ENCODE data around the gene KCNS1. TPM values are rescaled to one million over a fixed set of nuclear protein-coding genes. Genes with fewer than 3 reads are reported as not detected.

Gene KCNS1
- total and polyA plus RNA-seq, 2 of the 8 experiments (the other 6 are each of a cell fraction or from before 2014, with no cell fraction given): 1.4 to 1.8 TPM

- Histone ChIP-seq H3K4me2 (ENCODE audit: insufficient read depth in 1 of 2, low read depth in 2 of 2, low read length in 2 of 2) (no peak overlapping the region), H3K4me1 (replicated peaks in 1 of 4; ENCODE audit: control insufficient read depth in 3 of 4, insufficient read depth in 4 of 4, low read length in 3 of 4) (no peaks in the 10 kb centered on the region; a peak in 1 of 7 replicates), H3K9me3 (ENCODE audit: insufficient read depth in 2 of 2, low read depth in 1 of 2, low read length in 1 of 2) (no peaks in the 10 kb centered on the region), H3K14ac (ENCODE audit: insufficient read length) (no peak overlapping the region), H2AFZ (ENCODE audit: low read length) (no peak overlapping the region), H3K23me2 (ENCODE audit: low read depth, low read length) (no peaks in the 10 kb centered on the region), H3K23ac (ENCODE audit: insufficient read length) (no peak overlapping the region), H3K27me3 (replicated peaks in 1 of 4; ENCODE audit: control insufficient read depth in 3 of 4, extremely low read depth in 1 of 4, insufficient read depth in 3 of 4, low read length in 3 of 4) (no peaks in the 10 kb centered on the region), H4K5ac (ENCODE audit: insufficient read length, low read depth, low read length) (no peak overlapping the region), H3K4me3 (ENCODE audit: extremely low read depth in 1 of 4, insufficient read depth in 2 of 4, low read depth in 3 of 4, low read length in 4 of 4) (no peak overlapping the region), H2BK20ac (ENCODE audit: low read length) (no peak overlapping the region), H2BK120ac (replicated peaks; ENCODE audit: low read depth, low read length) (no peak overlapping the region), H3K56ac (replicated peaks; ENCODE audit: insufficient read length, low read depth, low read length) (no peak overlapping the region), H2AK5ac (ENCODE audit: low read depth, low read length) (no peak overlapping the region), H3K79me1 (ENCODE audit: low read depth, low read length) (no peaks in the 10 kb centered on the region), H2BK15ac (ENCODE audit: low read length) (no peak overlapping the region), H4K8ac (ENCODE audit: extremely low read depth, insufficient read depth, low read length) (no peak overlapping the region), H2BK5ac (ENCODE audit: low read depth, low read length) (no peak overlapping the region), H3K18ac (ENCODE audit: extremely low read depth, low read length) (no peak overlapping the region), H2BK12ac (ENCODE audit: low read depth, low read length) (no peak overlapping the region), H3K36me3 (ENCODE audit: control insufficient read depth in 2 of 4, insufficient read depth in 4 of 4, low read length in 3 of 4) (no peaks in the 10 kb centered on the region), H4K20me1 (replicated peaks in 1 of 2; ENCODE audit: control insufficient read depth in 1 of 2, insufficient read depth in 2 of 2, low read length in 2 of 2) (no peaks in the 10 kb centered on the region), H3K9ac (replicated peaks in 1 of 4; ENCODE audit: extremely low read depth in 1 of 4, low read depth in 3 of 4, low read length in 3 of 4) (no peak overlapping the region), H3K79me2 (ENCODE audit: control insufficient read depth in 1 of 2, insufficient read depth in 2 of 2, low read length in 2 of 2) (no peaks in the 10 kb centered on the region), H4K91ac (replicated peaks; ENCODE audit: insufficient read length, low read length) (no peak overlapping the region), H3K4ac (replicated peaks; ENCODE audit: insufficient read length, low read depth, low read length) (no peak overlapping the region), H3K27ac (ENCODE audit: low read depth, low read length) (no peak overlapping the region)
- no peak for DNase-seq (ENCODE audit: low read depth in 1 of 2, low spot score in 2 of 2)
- POLR2A ChIA-PET (ENCODE audit: partially characterized antibody): interaction anchor here (0.9 kb wide), 1 partner anchor 17 kb away, joined by 3 read pairs; no protein-coding TSS in a partner anchor
- TF ChIP-seq HDAC6 (IDR thresholded peaks at IDR 0.05; ENCODE audit: low read depth, low read length): no peak
- TF ChIP-seq, protein P1, sequence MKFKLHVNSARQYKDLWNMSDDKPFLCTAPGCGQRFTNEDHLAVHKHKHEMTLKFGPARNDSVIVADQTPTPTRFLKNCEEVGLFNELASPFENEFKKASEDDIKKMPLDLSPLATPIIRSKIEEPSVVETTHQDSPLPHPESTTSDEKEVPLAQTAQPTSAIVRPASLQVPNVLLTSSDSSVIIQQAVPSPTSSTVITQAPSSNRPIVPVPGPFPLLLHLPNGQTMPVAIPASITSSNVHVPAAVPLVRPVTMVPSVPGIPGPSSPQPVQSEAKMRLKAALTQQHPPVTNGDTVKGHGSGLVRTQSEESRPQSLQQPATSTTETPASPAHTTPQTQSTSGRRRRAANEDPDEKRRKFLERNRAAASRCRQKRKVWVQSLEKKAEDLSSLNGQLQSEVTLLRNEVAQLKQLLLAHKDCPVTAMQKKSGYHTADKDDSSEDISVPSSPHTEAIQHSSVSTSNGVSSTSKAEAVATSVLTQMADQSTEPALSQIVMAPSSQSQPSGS (IDR thresholded peaks at IDR 0.05; ENCODE audit: low read length): no peak
- TF ChIP-seq TEAD4 (IDR thresholded peaks at IDR 0.05; ENCODE audit: low read depth, low read length): no peak
- no peak for TF ChIP-seq SUZ12 (IDR thresholded peaks at IDR 0.05; ENCODE audit: low read length)
- no peak for TF ChIP-seq TAF7 (optimal IDR thresholded peaks at IDR 0.05; ENCODE audit: borderline replicate concordance, low read depth, low read length)
- TF ChIP-seq RAD21 (IDR thresholded peaks at IDR 0.05 in 1 of 2, conservative IDR thresholded peaks at IDR 0.05 in 1 of 2; ENCODE audit: low read depth in 2 of 2, low read length in 2 of 2): no peak
- TF ChIP-seq BCL11A (IDR thresholded peaks at IDR 0.05; ENCODE audit: low read depth in 2 of 2, low read length in 2 of 2): no peak
- WGBS, 2 experiments (ENCODE audit: extremely low coverage in 1 of 2, insufficient coverage in 1 of 2, insufficient read length in 1 of 2, insufficient replicate concordance in 2 of 2, low coverage in 1 of 2, low lambda C conversion rate in 2 of 2, missing lambda C conversion rate in 1 of 2): 74% methylated on average over 7 of the region's 7 CpGs; no CpG with 5 or more reads in 1 of the 2 experiments
- CTCF ChIA-PET (ENCODE audit: partially characterized antibody): interaction anchor here (0.6 to 4.7 kb wide), 3 partner anchors 8 to 39 kb away, joined by 3 to 22 read pairs (median 21); no protein-coding TSS in a partner anchor
- no peak for FAIRE-seq
These were observed 12.7 kb downstream of the KCNS1 start for GRCh38 chr20:45088247-45088646.
